HEK293 (cell line): ENCODE measurements around the gene CENPP.

Experiments
- CTCF ChIA-PET: fragments of 350-600 bp; formaldehyde crosslinking; extraction: SDS; loops from one replicate; lab custom pipeline; 2021; ENCODE audit warnings: antibody characterized with exemption; lab: Yijun Ruan, JAX
- POLR2A ChIA-PET: fragments of 300-600 bp; formaldehyde crosslinking; extraction: SDS; loops from one replicate; lab custom pipeline; 2020; ENCODE audit warnings: antibody characterized with exemption, inconsistent platforms; lab: Yijun Ruan, JAX
- H3K27ac ChIP-seq: fragments of 200-500 bp; sonication (Bioruptor generic); 2 replicates; pipeline ENCODE4 v1.5.1; 2014; ENCODE audit warnings: low read depth, low read length, control low read depth, inconsistent platforms; ENCODE audit errors: extremely low read depth
- H3K36me3 ChIP-seq, 2 experiments: fragments of 200-500 bp in 1 of 2; sonication (Bioruptor generic) in 1 of 2; 1 replicate in 1 of 2; 2 replicates in 1 of 2; pipeline ENCODE4 v1.5.1; 2014 to 2017; ENCODE audit warnings: inconsistent platforms in 2 of 2, low read length in 2 of 2; ENCODE audit not compliant: control insufficient read depth in 2 of 2, insufficient read depth in 1 of 2
- H3K4me1 ChIP-seq: fragments of 200-500 bp; sonication (Bioruptor generic); 2 replicates; pipeline ENCODE4 v1.5.1; 2014; ENCODE audit warnings: mild to moderate bottlenecking, low read length, inconsistent platforms; ENCODE audit not compliant: control insufficient read depth, insufficient read depth
- H3K4me3 ChIP-seq: 2 replicates; pipeline ENCODE4 v1.5.1; 2011; ENCODE audit warnings: low read depth, mild to moderate bottlenecking, control low read depth, low read length, moderate library complexity
- H3K9me3 ChIP-seq: fragments of 200-500 bp; sonication (Bioruptor generic); 2 replicates; pipeline ENCODE4 v1.5.1; 2014; ENCODE audit warnings: low read depth, low read length, inconsistent platforms; ENCODE audit not compliant: control insufficient read depth, insufficient read depth
- IKZF3 ChIP-seq: fragments of 450-650 bp; IDR thresholded peaks from 2 replicates; pipeline ENCODE4 v1.5.0; 2018; ENCODE audit warnings: missing biosample characterization, mild to moderate bottlenecking, missing genetic modification characterization, moderate library complexity
- OVOL3 ChIP-seq: fragments of 450-650 bp; formaldehyde crosslinking; IDR thresholded peaks from 2 replicates; pipeline ENCODE4 v1.5.1; 2016; ENCODE audit warnings: missing biosample characterization, missing genetic modification characterization
- ZBTB1 ChIP-seq: fragments of 450-650 bp; formaldehyde crosslinking; IDR thresholded peaks from 2 replicates; pipeline ENCODE4 v1.5.1; 2016; ENCODE audit warnings: missing biosample characterization, missing genetic modification characterization
- ZBTB17 ChIP-seq: fragments of 450-650 bp; formaldehyde crosslinking; IDR thresholded peaks from 2 replicates; pipeline ENCODE4 v1.5.1; 2016; ENCODE audit warnings: missing biosample characterization, missing genetic modification characterization
- ZBTB20 ChIP-seq: fragments of 450-650 bp; formaldehyde crosslinking; IDR thresholded peaks from 2 replicates; pipeline ENCODE4 v1.5.1; 2016; ENCODE audit warnings: missing biosample characterization, missing genetic modification characterization
- ZFP41 ChIP-seq: fragments of 450-650 bp; formaldehyde crosslinking; IDR thresholded peaks from 2 replicates; pipeline ENCODE4 v1.5.1; 2016; ENCODE audit warnings: missing biosample characterization, missing genetic modification characterization, borderline replicate concordance
- ZNF121 ChIP-seq: fragments of 450-650 bp; formaldehyde crosslinking; IDR thresholded peaks from 2 replicates; pipeline ENCODE4 v1.5.1; 2016; ENCODE audit warnings: missing biosample characterization, missing genetic modification characterization
- ZNF132 ChIP-seq: fragments of 450-650 bp; formaldehyde crosslinking; IDR thresholded peaks from 2 replicates; pipeline ENCODE4 v1.5.1; 2017; ENCODE audit warnings: missing biosample characterization, missing genetic modification characterization, borderline replicate concordance
- ZNF140 ChIP-seq: fragments of 450-650 bp; formaldehyde crosslinking; IDR thresholded peaks from 2 replicates; pipeline ENCODE4 v1.5.1; 2016; ENCODE audit warnings: missing biosample characterization, missing genetic modification characterization
- ZNF184 ChIP-seq: fragments of 450-650 bp; IDR thresholded peaks from 2 replicates; pipeline ENCODE4 v1.5.1; 2018; ENCODE audit warnings: missing biosample characterization, mild to moderate bottlenecking, missing genetic modification characterization
- ZNF214 ChIP-seq: fragments of 450-650 bp; formaldehyde crosslinking; IDR thresholded peaks from 2 replicates; pipeline ENCODE4 v1.5.1; 2017; ENCODE audit warnings: missing biosample characterization, mild to moderate bottlenecking, missing genetic modification characterization, borderline replicate concordance
- ZNF354C ChIP-seq: fragments of 450-650 bp; formaldehyde crosslinking; IDR thresholded peaks from 2 replicates; pipeline ENCODE4 v1.5.1; 2016; ENCODE audit warnings: missing biosample characterization, missing genetic modification characterization, low read depth, borderline replicate concordance
- ZNF48 ChIP-seq: fragments of 450-650 bp; formaldehyde crosslinking; IDR thresholded peaks from 2 replicates; pipeline ENCODE4 v1.5.1; 2016; ENCODE audit warnings: missing biosample characterization, missing genetic modification characterization
- ZNF549 ChIP-seq: fragments of 450-650 bp; IDR thresholded peaks from 2 replicates; pipeline ENCODE4 v1.5.1; 2018; ENCODE audit warnings: missing biosample characterization, missing genetic modification characterization, mild to moderate bottlenecking, inconsistent platforms, moderate library complexity
- ZNF558 ChIP-seq: fragments of 450-650 bp; formaldehyde crosslinking; IDR thresholded peaks from 2 replicates; pipeline ENCODE4 v1.5.1; 2016; ENCODE audit warnings: missing biosample characterization, missing genetic modification characterization
- ZNF585B ChIP-seq: fragments of 450-650 bp; formaldehyde crosslinking; IDR thresholded peaks from 2 replicates; pipeline ENCODE4 v1.5.1; 2016; ENCODE audit warnings: missing biosample characterization, missing genetic modification characterization
- ZNF610 ChIP-seq: fragments of 450-650 bp; formaldehyde crosslinking; IDR thresholded peaks from 2 replicates; pipeline ENCODE4 v1.5.1; 2016; ENCODE audit warnings: missing biosample characterization, missing genetic modification characterization, borderline replicate concordance
- ZNF626 ChIP-seq: fragments of 450-650 bp; sonication (Bioruptor Pico); formaldehyde crosslinking; IDR thresholded peaks from 2 replicates; pipeline ENCODE4 v1.5.1; 2018; ENCODE audit warnings: missing biosample characterization, missing genetic modification characterization, inconsistent platforms
- ZNF747 ChIP-seq: fragments of 450-650 bp; formaldehyde crosslinking; IDR thresholded peaks from 2 replicates; pipeline ENCODE4 v1.5.1; 2016; ENCODE audit warnings: missing biosample characterization, missing genetic modification characterization
- ZNF776 ChIP-seq: fragments of 450-650 bp; formaldehyde crosslinking; IDR thresholded peaks from 2 replicates; pipeline ENCODE4 v1.5.0; 2017; ENCODE audit warnings: missing biosample characterization, missing genetic modification characterization, borderline replicate concordance
- TF ChIP-seq, protein P1 (sequence below): sonication (generic); formaldehyde crosslinking; IDR thresholded peaks from 2 replicates; pipeline ENCODE4 v1.8.1; 2022; ENCODE audit warnings: mild to moderate bottlenecking, moderate library complexity, missing genetic modification reagents
- TF ChIP-seq, protein P2 (sequence below): fragments of 450-650 bp; formaldehyde crosslinking; IDR thresholded peaks from 2 replicates; pipeline ENCODE4 v1.5.1; 2017; ENCODE audit warnings: missing biosample characterization, mild to moderate bottlenecking, missing genetic modification characterization, moderate library complexity
- TF ChIP-seq, protein P3 (sequence below): fragments of 450-650 bp; formaldehyde crosslinking; IDR thresholded peaks from 2 replicates; pipeline ENCODE4 v1.5.1; 2017; ENCODE audit warnings: missing biosample characterization, missing genetic modification characterization
- TF ChIP-seq, protein P4 (sequence below): fragments of 450-650 bp; formaldehyde crosslinking; IDR thresholded peaks from 2 replicates; pipeline ENCODE4 v1.5.0; 2017; ENCODE audit warnings: missing biosample characterization, missing genetic modification characterization, borderline replicate concordance
- TF ChIP-seq, protein P5 (sequence below): fragments of 450-650 bp; formaldehyde crosslinking; IDR thresholded peaks from 2 replicates; pipeline ENCODE4 v1.5.1; 2016; ENCODE audit warnings: missing biosample characterization, missing genetic modification characterization, borderline replicate concordance

The CENPP gene

DNA sequence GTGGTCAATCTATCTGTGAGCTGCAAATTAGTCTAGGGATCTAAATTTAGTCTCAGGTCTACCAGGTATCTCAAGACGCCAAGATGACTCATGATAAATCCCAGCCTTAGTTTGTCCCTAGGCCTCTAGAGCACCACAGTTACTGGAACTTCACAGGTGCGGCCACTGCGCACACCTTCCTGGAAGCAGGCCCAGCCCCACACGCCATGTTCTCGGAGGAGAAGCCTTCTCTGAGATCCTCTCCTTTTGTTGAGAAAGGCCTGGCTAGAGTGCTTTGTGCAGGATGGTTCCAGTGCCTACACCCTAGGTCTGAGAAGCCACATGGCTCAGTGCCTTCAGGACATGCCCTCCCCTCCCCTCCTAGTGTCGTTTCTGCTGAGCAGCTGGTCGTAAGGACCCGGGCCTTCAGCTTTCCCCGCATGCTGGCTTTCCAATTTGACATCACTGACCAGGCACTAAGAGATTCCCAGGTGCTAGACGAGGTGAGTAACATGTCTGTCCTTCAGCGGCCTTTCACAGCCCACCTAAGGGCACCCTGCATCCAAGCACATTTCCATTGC, 292.3 kb downstream of the CENPP start:
- TF ChIP-seq ZNF747 (no peak), ZNF558 (tag by site-specific recombination) (no peak), ZNF48 (tag by site-specific recombination) (no peak), ZBTB1 (tag by site-specific recombination) (no peak), ZBTB20 (tag by site-specific recombination) (no peak), ZNF132 (no peak), ZFP41 (tag by site-specific recombination) (no peak), ZNF121 (tag by site-specific recombination) (no peak), ZNF776 (no peak), ZNF214 (tag by site-specific recombination) (no peak), ZNF626 (no peak), ZNF354C (tag by site-specific recombination) (no peak)
- TF ChIP-seq, protein P1, sequence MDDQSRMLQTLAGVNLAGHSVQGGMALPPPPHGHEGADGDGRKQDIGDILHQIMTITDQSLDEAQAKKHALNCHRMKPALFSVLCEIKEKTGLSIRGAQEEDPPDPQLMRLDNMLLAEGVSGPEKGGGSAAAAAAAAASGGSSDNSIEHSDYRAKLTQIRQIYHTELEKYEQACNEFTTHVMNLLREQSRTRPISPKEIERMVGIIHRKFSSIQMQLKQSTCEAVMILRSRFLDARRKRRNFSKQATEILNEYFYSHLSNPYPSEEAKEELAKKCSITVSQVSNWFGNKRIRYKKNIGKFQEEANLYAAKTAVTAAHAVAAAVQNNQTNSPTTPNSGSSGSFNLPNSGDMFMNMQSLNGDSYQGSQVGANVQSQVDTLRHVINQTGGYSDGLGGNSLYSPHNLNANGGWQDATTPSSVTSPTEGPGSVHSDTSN, result no peak
- TF ChIP-seq, protein P2, sequence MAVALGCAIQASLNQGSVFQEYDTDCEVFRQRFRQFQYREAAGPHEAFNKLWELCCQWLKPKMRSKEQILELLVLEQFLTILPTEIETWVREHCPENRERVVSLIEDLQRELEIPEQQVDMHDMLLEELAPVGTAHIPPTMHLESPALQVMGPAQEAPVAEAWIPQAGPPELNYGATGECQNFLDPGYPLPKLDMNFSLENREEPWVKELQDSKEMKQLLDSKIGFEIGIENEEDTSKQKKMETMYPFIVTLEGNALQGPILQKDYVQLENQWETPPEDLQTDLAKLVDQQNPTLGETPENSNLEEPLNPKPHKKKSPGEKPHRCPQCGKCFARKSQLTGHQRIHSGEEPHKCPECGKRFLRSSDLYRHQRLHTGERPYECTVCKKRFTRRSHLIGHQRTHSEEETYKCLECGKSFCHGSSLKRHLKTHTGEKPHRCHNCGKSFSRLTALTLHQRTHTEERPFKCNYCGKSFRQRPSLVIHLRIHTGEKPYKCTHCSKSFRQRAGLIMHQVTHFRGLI (tag by site-specific recombination), result no peak
- TF ChIP-seq, protein P3, sequence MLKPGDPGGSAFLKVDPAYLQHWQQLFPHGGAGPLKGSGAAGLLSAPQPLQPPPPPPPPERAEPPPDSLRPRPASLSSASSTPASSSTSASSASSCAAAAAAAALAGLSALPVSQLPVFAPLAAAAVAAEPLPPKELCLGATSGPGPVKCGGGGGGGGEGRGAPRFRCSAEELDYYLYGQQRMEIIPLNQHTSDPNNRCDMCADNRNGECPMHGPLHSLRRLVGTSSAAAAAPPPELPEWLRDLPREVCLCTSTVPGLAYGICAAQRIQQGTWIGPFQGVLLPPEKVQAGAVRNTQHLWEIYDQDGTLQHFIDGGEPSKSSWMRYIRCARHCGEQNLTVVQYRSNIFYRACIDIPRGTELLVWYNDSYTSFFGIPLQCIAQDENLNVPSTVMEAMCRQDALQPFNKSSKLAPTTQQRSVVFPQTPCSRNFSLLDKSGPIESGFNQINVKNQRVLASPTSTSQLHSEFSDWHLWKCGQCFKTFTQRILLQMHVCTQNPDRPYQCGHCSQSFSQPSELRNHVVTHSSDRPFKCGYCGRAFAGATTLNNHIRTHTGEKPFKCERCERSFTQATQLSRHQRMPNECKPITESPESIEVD (tag by site-specific recombination), result no peak
- TF ChIP-seq, protein P4, sequence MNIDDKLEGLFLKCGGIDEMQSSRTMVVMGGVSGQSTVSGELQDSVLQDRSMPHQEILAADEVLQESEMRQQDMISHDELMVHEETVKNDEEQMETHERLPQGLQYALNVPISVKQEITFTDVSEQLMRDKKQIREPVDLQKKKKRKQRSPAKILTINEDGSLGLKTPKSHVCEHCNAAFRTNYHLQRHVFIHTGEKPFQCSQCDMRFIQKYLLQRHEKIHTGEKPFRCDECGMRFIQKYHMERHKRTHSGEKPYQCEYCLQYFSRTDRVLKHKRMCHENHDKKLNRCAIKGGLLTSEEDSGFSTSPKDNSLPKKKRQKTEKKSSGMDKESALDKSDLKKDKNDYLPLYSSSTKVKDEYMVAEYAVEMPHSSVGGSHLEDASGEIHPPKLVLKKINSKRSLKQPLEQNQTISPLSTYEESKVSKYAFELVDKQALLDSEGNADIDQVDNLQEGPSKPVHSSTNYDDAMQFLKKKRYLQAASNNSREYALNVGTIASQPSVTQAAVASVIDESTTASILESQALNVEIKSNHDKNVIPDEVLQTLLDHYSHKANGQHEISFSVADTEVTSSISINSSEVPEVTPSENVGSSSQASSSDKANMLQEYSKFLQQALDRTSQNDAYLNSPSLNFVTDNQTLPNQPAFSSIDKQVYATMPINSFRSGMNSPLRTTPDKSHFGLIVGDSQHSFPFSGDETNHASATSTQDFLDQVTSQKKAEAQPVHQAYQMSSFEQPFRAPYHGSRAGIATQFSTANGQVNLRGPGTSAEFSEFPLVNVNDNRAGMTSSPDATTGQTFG (tag by site-specific recombination), result no peak
- no peaks in the 10 kb centered on the region for H3K4me1 ChIP-seq
- H3K36me3 ChIP-seq, result peaks cover 4 to 83% of the 10 kb centered on the region in 2 experiments
- CTCF ChIA-PET, result interaction anchor here (1.5 to 1.6 kb wide), 2 partner anchors 16 to 290 kb away, joined by 4 to 7 read pairs; no protein-coding TSS in a partner anchor
- no peaks in the 10 kb centered on the region for H3K9me3 ChIP-seq
- H3K27ac ChIP-seq, result no peak overlapping the region
- POLR2A ChIA-PET, result no interaction called here
- no peak overlapping the region for H3K4me3 ChIP-seq

DNA sequence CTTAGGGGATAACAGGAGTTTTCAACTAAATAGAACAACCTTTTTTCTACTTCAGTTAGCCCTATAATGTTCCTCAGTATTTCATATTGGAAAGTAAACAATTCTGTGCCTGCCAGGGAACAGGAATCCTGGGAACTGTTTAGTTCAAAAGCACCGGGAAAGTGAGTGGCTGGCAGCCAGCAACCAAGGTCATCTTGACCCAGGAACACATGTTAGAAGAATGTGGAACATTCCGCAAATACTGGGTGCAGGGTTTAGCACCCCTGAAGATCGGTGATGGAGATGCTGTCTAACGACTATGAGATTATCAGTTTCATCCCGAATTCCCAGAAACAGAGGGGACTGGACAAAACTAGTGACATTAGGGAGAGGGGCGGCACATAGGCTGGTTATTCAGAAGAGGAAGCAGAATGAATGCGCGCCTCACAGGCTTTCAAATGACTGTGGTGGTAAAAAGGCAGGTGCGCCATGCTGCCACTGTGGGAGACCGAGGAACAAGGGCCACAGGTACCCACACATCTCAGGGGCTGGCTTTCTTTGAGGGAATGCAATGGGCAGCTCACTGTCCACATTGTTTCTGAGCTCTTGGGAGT, 293.0 kb downstream of the CENPP start:
- peaks cover 4 to 80% of the 10 kb centered on the region in 2 experiments for H3K36me3 ChIP-seq
- CTCF ChIA-PET, result interaction anchor here (0.9 kb wide), 1 partner anchor 15 kb away, joined by 3 read pairs; no protein-coding TSS in a partner anchor
- POLR2A ChIA-PET, result no interaction called here

More for the DNA sequence above, 293.0 kb downstream of the CENPP start:
- H3K4me1 ChIP-seq, result no peaks in the 10 kb centered on the region
- TF ChIP-seq, protein P1, result no peak
- no peak for TF ChIP-seq ZNF140 (tag by site-specific recombination)
- no peak for TF ChIP-seq ZNF549 (tag by site-specific recombination)
- TF ChIP-seq ZNF610 (tag by site-specific recombination), result no peak
- no peak for TF ChIP-seq ZNF585B (tag by site-specific recombination)
- TF ChIP-seq OVOL3 (tag by site-specific recombination), result no peak
- TF ChIP-seq ZNF184 (tag by site-specific recombination), result no peak
- no peak for TF ChIP-seq ZBTB17 (tag by site-specific recombination)
- TF ChIP-seq, protein P5, sequence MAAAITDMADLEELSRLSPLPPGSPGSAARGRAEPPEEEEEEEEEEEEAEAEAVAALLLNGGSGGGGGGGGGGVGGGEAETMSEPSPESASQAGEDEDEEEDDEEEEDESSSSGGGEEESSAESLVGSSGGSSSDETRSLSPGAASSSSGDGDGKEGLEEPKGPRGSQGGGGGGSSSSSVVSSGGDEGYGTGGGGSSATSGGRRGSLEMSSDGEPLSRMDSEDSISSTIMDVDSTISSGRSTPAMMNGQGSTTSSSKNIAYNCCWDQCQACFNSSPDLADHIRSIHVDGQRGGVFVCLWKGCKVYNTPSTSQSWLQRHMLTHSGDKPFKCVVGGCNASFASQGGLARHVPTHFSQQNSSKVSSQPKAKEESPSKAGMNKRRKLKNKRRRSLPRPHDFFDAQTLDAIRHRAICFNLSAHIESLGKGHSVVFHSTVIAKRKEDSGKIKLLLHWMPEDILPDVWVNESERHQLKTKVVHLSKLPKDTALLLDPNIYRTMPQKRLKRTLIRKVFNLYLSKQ, result no peak
- TF ChIP-seq IKZF3, result no peak
- TF ChIP-seq, all 188 proteins: peak for 0
- no peak overlapping the region for H3K4me3 ChIP-seq
- H3K9me3 ChIP-seq, result no peaks in the 10 kb centered on the region
- no peak overlapping the region for H3K27ac ChIP-seq
